ENCODE data around the gene PRR33. TPM values are rescaled to one million over a fixed set of nuclear protein-coding genes. Genes with fewer than 3 reads are reported as not detected.

Gene PRR33
- total and polyA plus RNA-seq, 7 donors: 0.16 to 8.9 (median 1.6) TPM

GRCh38 chr11:1919391-1920127 lies 27.9 kb upstream of the PRR33 start, which contains the start of gene TNNT3:
TSS of gene TNNT3 (plus strand) at chr11:1919703. CDS start at chr11:1922875, 3,172 bp downstream.
- peak; percentile 63 to 91 for DNase-seq
- H3K4me1 ChIP-seq: peaks cover 77% of the 10 kb centered on the region
- peak; percentile 53 to 67 (median 59) for ATAC-seq
- H3K36me3 ChIP-seq (ENCODE audit: insufficient read depth in 1 of 2, low read depth in 1 of 2): peaks cover 0 to 22% of the 10 kb centered on the region in 2 donors
- no peaks in the 10 kb centered on the region for H3K9me3 ChIP-seq
- H3K27ac ChIP-seq: peak within 1 kb of the TSS; percentile 94
- no peaks in the 10 kb centered on the region for H3K27me3 ChIP-seq (ENCODE audit: insufficient read depth in 3 of 3, low read length in 2 of 3)
- H3K4me3 ChIP-seq: peak within 1 kb of the TSS; percentile 75
- no peak for TF ChIP-seq CTCF (IDR thresholded peaks at IDR 0.05)
- intact Hi-C loops (cut with DNase I): loop anchor here (5.0 to 10.0 kb wide), 2 partner anchors 37 to 75 kb away; no protein-coding TSS in a partner anchor
- WGBS, 3 donors: 37 to 59% (median 44%) methylated on average over 30 to 31 of the region's 31 CpGs

- Histone ChIP-seq H3K9me3 (no peaks in the 10 kb centered on the region), H3K36me3 (ENCODE audit: insufficient read depth in 1 of 2, low read depth in 1 of 2) (peaks cover 0 to 13% of the 10 kb centered on the region in 2 donors), H3K4me3 (peak overlapping the region; percentile 75), H3K4me1 (peaks cover 70% of the 10 kb centered on the region), H3K27me3 (ENCODE audit: insufficient read depth in 3 of 3, low read length in 2 of 3) (no peaks in the 10 kb centered on the region), H3K27ac (peak overlapping the region; percentile 94)
- peak; percentile 17 for TF ChIP-seq CTCF (IDR thresholded peaks at IDR 0.05)
- DNase-seq: peak in 1 of 2 donors; percentile 68
- 50 to 73% (median 56%) methylated on average over 29 of the region's 29 CpGs for WGBS, 3 donors
- peak in 2 of 4 donors; percentile 4 to 11 for ATAC-seq
- intact Hi-C loops (cut with DNase I): loop anchor here (1.0 to 10.0 kb wide), 3 partner anchors 36 to 80 kb away; partner anchors contain the start of gene TNNI2 (in 1 of the 2)
Observed at GRCh38 chr11:1918436-1919315, 27.0 kb upstream of the PRR33 start.

- Histone ChIP-seq H3K4me1 (peaks cover 62% of the 10 kb centered on the region), H3K36me3 (ENCODE audit: insufficient read depth in 1 of 2, low read depth in 1 of 2) (peaks cover 0 to 4% of the 10 kb centered on the region in 2 donors), H3K27me3 (ENCODE audit: insufficient read depth in 3 of 3, low read length in 2 of 3) (no peaks in the 10 kb centered on the region), H3K9me3 (no peaks in the 10 kb centered on the region), H3K27ac (peak overlapping the region; percentile 94), H3K4me3 (peak overlapping the region; percentile 53)
- ATAC-seq (peak; percentile 41 to 51 (median 46)), DNase-seq (peak; percentile 59 to 86)
- WGBS, 3 donors: 37 to 56% (median 38%) methylated on average over 32 to 34 of the region's 34 CpGs
- intact Hi-C loops (cut with DNase I): loop anchor here (1.0 to 10.0 kb wide), 3 partner anchors 35 to 79 kb away; partner anchors contain the start of gene TNNI2 (in 1 of the 2)
- peak; percentile 79 for TF ChIP-seq CTCF (IDR thresholded peaks at IDR 0.05)
Observed at GRCh38 chr11:1917523-1918435, 26.1 kb upstream of the PRR33 start.

GRCh38 chr11:1916986-1917522 lies 25.4 kb upstream of the PRR33 start:
- no peaks in the 10 kb centered on the region for H3K27me3 ChIP-seq (ENCODE audit: insufficient read depth in 3 of 3, low read length in 2 of 3)
- H3K4me3 ChIP-seq: peak overlapping the region; percentile 53
- DNase-seq (peak in 1 of 2 donors; percentile 65), ATAC-seq (peak in 3 of 4 donors; percentile 26 to 30 (median 28))
- intact Hi-C loops (cut with DNase I): loop anchor here (1.0 to 10.0 kb wide), 3 partner anchors 25 to 72 kb away; no protein-coding TSS in a partner anchor
- no peak for TF ChIP-seq CTCF (IDR thresholded peaks at IDR 0.05)
- 23 to 35% (median 24%) methylated on average over 7 to 8 of the region's 8 CpGs for WGBS, 3 donors
- H3K36me3 ChIP-seq (ENCODE audit: insufficient read depth in 1 of 2, low read depth in 1 of 2): no peaks in the 10 kb centered on the region
- H3K27ac ChIP-seq: peak overlapping the region; percentile 94
- H3K9me3 ChIP-seq: no peaks in the 10 kb centered on the region
- peaks cover 55% of the 10 kb centered on the region for H3K4me1 ChIP-seq

Data from psoas muscle (tissue), 8 donors.